B cell (primary cell): ENCODE results near the gene HSD11B2. TPM values are rescaled to one million over a fixed set of nuclear protein-coding genes. Genes with fewer than 3 reads are reported as not detected.

Experiments used
- ATAC-seq: fragments of 200-7000 bp; cut with Tn5 transposase; one replicate; pipeline ENCODE4 v1.10.0; 2021; ENCODE audit warnings: low read depth, mild to moderate bottlenecking, moderate number of reproducible peaks, moderate library complexity
- CTCF ChIA-PET: fragments of 350-600 bp; sonication (Branson Sonifier 250); formaldehyde crosslinking; loops from one replicate; lab custom pipeline; 2021; ENCODE audit warnings: antibody characterized with exemption, inconsistent platforms; lab: Charles Lee
- POLR2A ChIA-PET: fragments of 350-600 bp; sonication (Branson Sonifier 250); formaldehyde crosslinking; loops from one replicate; lab custom pipeline; 2021; ENCODE audit warnings: antibody characterized with exemption; lab: Charles Lee
- DNase-seq: peaks from one replicate; pipeline ENCODE4 v3.0.0; 2013
- H2AFZ ChIP-seq: 2 replicates; pipeline ENCODE4 v1.6.1; 2012; ENCODE audit warnings: mild to moderate bottlenecking, low read depth, low read length; ENCODE audit not compliant: insufficient read depth, poor library complexity, severe bottlenecking
- H3K27ac ChIP-seq, 2 donors: 1 replicate in 1 of 2; 2 replicates in 1 of 2; pipeline ENCODE4 v1.5.1; 2012 to 2013; ENCODE audit warnings: low read length in 2 of 2, mild to moderate bottlenecking in 2 of 2, moderate library complexity in 1 of 2
- H3K27me3 ChIP-seq, 4 experiments: fragments of 200-600 bp in 1 of 4; sonication (generic) in 1 of 4; replicated peaks in 1 of 4; 1 replicate in 2 of 4; 2 replicates in 2 of 4; pipeline versions ENCODE4 v1.6.1 to v1.7.0; 2013 to 2016; ENCODE audit warnings: low read length in 3 of 4, mild to moderate bottlenecking in 2 of 4, mixed read lengths in 1 of 4, moderate library complexity in 1 of 4; ENCODE audit not compliant: insufficient read depth in 4 of 4, control insufficient read depth in 3 of 4; ENCODE audit errors: control extremely low read depth in 1 of 4
- H3K36me3 ChIP-seq, 2 experiments: replicated peaks in 1 of 2; 1 replicate in 1 of 2; 2 replicates in 1 of 2; pipeline versions ENCODE4 v1.6.1 to v1.7.1; 2013; ENCODE audit warnings: low read length in 1 of 2; ENCODE audit not compliant: insufficient read depth in 2 of 2, control insufficient read depth in 1 of 2; ENCODE audit errors: control extremely low read depth in 1 of 2, extremely low read depth in 1 of 2
- H3K4me1 ChIP-seq, 2 donors: fragments of 200-600 bp in 1 of 2; sonication (generic) in 1 of 2; 1 replicate in 1 of 2; 2 replicates in 1 of 2; pipeline versions ENCODE4 v1.5.1 to v1.6.1; 2013 to 2017; ENCODE audit warnings: low read length in 2 of 2; ENCODE audit not compliant: control insufficient read depth in 2 of 2, insufficient read depth in 2 of 2
- H3K4me2 ChIP-seq: replicated peaks from 2 replicates; pipeline ENCODE3; 2012; ENCODE audit warnings: mild to moderate bottlenecking, low read depth, low read length; ENCODE audit not compliant: poor library complexity, severe bottlenecking
- H3K4me3 ChIP-seq, 5 experiments: fragments of 200-600 bp in 1 of 5; sonication (generic) in 1 of 5; 1 replicate in 3 of 5; 2 replicates in 2 of 5; pipeline versions ENCODE4 v1.5.1 to v1.7.0; 2011 to 2016; ENCODE audit warnings: low read length in 4 of 5, mild to moderate bottlenecking in 4 of 5, low read depth in 2 of 5, control low read depth in 1 of 5, moderate library complexity in 1 of 5; ENCODE audit not compliant: insufficient read depth in 1 of 5; ENCODE audit errors: control extremely low read depth in 1 of 5, extremely low read depth in 1 of 5
- H3K79me2 ChIP-seq: fragments of 200-600 bp; sonication (generic); one replicate; pipeline ENCODE4 v1.6.0; 2016; ENCODE audit warnings: low read length; ENCODE audit not compliant: control insufficient read depth, insufficient read depth
- H3K9ac ChIP-seq: fragments of 200-600 bp; sonication (generic); 2 replicates; pipeline ENCODE4 v1.6.1; 2017; ENCODE audit warnings: mild to moderate bottlenecking, low read length, moderate library complexity
- H3K9me3 ChIP-seq, 3 donors: one replicate each; pipeline versions ENCODE4 v1.6.1 to v1.7.1; 2013; ENCODE audit warnings: low read length in 2 of 3; ENCODE audit not compliant: control insufficient read depth in 2 of 3, insufficient read depth in 1 of 3; ENCODE audit errors: control extremely low read depth in 1 of 3
- H4K20me1 ChIP-seq: 2 replicates; pipeline ENCODE4 v1.6.0; 2012; ENCODE audit warnings: mild to moderate bottlenecking, low read length; ENCODE audit not compliant: insufficient read depth, control insufficient read depth, poor library complexity, severe bottlenecking
- H3K27ac Mint-ChIP-seq: one replicate; pipeline ENCODE4 v1.8.0; 2021; ENCODE audit warnings: mixed read lengths
- H3K27me3 Mint-ChIP-seq: one replicate; pipeline ENCODE4 v1.8.0; 2021; ENCODE audit warnings: mixed read lengths
- H3K4me1 Mint-ChIP-seq: one replicate; pipeline ENCODE4 v1.8.0; 2021; ENCODE audit warnings: mixed read lengths
- H3K4me3 Mint-ChIP-seq: one replicate; pipeline ENCODE4 v1.8.0; 2021; ENCODE audit warnings: mixed read lengths
- H3K9me3 Mint-ChIP-seq: one replicate; pipeline ENCODE4 v1.8.0; 2022; ENCODE audit warnings: mixed read lengths; ENCODE audit not compliant: insufficient read depth
- CTCF ChIP-seq: fragments of 200-600 bp; IDR thresholded peaks from one replicate; pipeline ENCODE4 v1.8.0; 2022; ENCODE audit warnings: antibody characterized with exemption, mild to moderate bottlenecking
- EZH2 ChIP-seq: IDR thresholded peaks from 2 replicates; pipeline ENCODE4 v1.6.1; 2012; ENCODE audit warnings: borderline replicate concordance, low read depth, mild to moderate bottlenecking, moderate library complexity, low read length; ENCODE audit not compliant: insufficient read depth, poor library complexity, severe bottlenecking
- WGBS: methylation state at CpG from one replicate; pipeline ENCODE4 v1.1.5; 2013; ENCODE audit warnings: missing lambda C conversion rate; ENCODE audit not compliant: insufficient coverage; 5-methylcytosine and 5-hydroxymethylcytosine counted together
- intact Hi-C: fragments of 100-400 bp; cut with micrococcal nuclease; formaldehyde crosslinking; loops from one replicate; pipeline ENCODE4 v1.10.0; 2022
- polyA plus RNA-seq: library from polyadenylated mRNA; depleted of rRNA; stranded (reverse); fragments of >200 nt; gene quantifications from 2 replicates; pipeline ENCODE4 v1.2.3, GENCODE V29; 2012
- total RNA-seq, 2 donors: library from RNA; stranded (reverse); fragments of 120-200 nt in 1 of 2; gene quantifications; 1 replicate in 1 of 2; 2 replicates in 1 of 2; pipeline versions ENCODE4 v1.2.3 to v1.2.4, GENCODE V29; 2013 to 2022

HSD11B2 gene
- total and polyA plus RNA-seq, 2 donors (not counting 1 experiment from before 2014, with no cell fraction given), result 0.09 TPM; not detected in 1

GRCh38 chr16:67399749-67400704 is 30.9 kb upstream of the HSD11B2 start:
- no peak overlapping the region for H3K27ac ChIP-seq
- no peaks in the 10 kb centered on the region for H3K79me2 ChIP-seq
- Mint-ChIP-seq H3K4me1 (peaks cover 2% of the 10 kb centered on the region), H3K27ac (no peak overlapping the region), H3K4me3 (no peak overlapping the region), H3K9me3 (no peaks in the 10 kb centered on the region), H3K27me3 (peaks cover 16% of the 10 kb centered on the region)
- no peaks in the 10 kb centered on the region for H3K36me3 ChIP-seq
- DNase-seq, result no peak
- H3K4me2 ChIP-seq, result no peak overlapping the region
- POLR2A ChIA-PET, result no interaction called here
- H3K9me3 ChIP-seq, result no peaks in the 10 kb centered on the region
- no peak for ATAC-seq
- 80% methylated on average over 16 of the region's 19 CpGs for WGBS
- H3K27me3 ChIP-seq, result peaks cover 0 to 27% (median 7%) of the 10 kb centered on the region in 4 experiments
- H3K9ac ChIP-seq, result no peak overlapping the region
- H3K4me1 ChIP-seq, result peaks cover 5 to 10% of the 10 kb centered on the region in 2 donors
- no peak overlapping the region for H2AFZ ChIP-seq
- CTCF ChIA-PET, result interaction anchor here (0.5 to 1.9 kb wide), 15 partner anchors 8 to 172 kb away, joined by 3 to 11 read pairs (median 4); no protein-coding TSS in a partner anchor
- peak; percentile 45 for TF ChIP-seq CTCF
- no peak for TF ChIP-seq EZH2
- intact Hi-C loops, result loop anchor here (1.0 to 10.0 kb wide), 4 partner anchors 55 to 423 kb away; partner anchors contain the start of gene PLEKHG4
- H4K20me1 ChIP-seq, result no peaks in the 10 kb centered on the region
- no peak overlapping the region for H3K4me3 ChIP-seq

DNA sequence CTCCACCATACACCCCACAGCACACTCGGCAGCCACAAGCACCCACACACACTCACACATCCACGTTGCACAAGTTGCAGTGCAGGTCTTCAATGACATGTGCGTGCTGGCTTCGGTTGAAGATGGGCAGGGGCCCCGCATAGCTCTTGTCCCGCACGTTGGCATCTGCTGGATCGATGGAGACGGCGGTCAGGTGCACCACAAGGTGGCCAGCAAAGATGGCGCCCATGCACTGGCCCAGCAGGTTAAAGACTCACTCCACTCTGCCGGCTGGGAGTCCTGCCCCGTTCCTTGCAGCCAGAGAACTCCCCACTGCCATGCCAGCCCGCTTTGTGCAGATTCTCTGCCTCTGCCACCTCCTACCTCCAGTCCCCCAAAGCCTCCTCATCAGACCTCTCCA is 30.0 kb upstream of the HSD11B2 start:
- no peak overlapping the region for H3K27ac ChIP-seq
- ChIA-PET POLR2A (no interaction called here), CTCF (no interaction called here)
- TF ChIP-seq CTCF, result no peak
- no peak for DNase-seq
- no peak overlapping the region for H3K4me2 ChIP-seq
- H3K9me3 ChIP-seq, result no peaks in the 10 kb centered on the region
- H2AFZ ChIP-seq, result no peak overlapping the region
- H3K4me1 ChIP-seq, result peaks cover 0 to 7% of the 10 kb centered on the region in 2 donors
- no peak overlapping the region for H3K4me3 ChIP-seq
- H3K27me3 ChIP-seq, result peaks cover 0 to 19% (median 0%) of the 10 kb centered on the region in 4 experiments
- H3K9me3 Mint-ChIP-seq, result no peaks in the 10 kb centered on the region
- no peaks in the 10 kb centered on the region for H4K20me1 ChIP-seq
- H3K9ac ChIP-seq, result no peak overlapping the region
- ATAC-seq, result no peak
- intact Hi-C loops, result no loop called here
- no peaks in the 10 kb centered on the region for H3K79me2 ChIP-seq
- peaks cover 2% of the 10 kb centered on the region for H3K4me1 Mint-ChIP-seq
- H3K4me3 Mint-ChIP-seq, result no peak overlapping the region
- H3K27me3 Mint-ChIP-seq, result peaks cover 12% of the 10 kb centered on the region
- 92% methylated on average over 13 of the region's 14 CpGs for WGBS
- no peak overlapping the region for H3K27ac Mint-ChIP-seq
- no peaks in the 10 kb centered on the region for H3K36me3 ChIP-seq
